Measurements from ENCODE around the gene PCP4L1. TPM values are rescaled to one million over a fixed set of nuclear protein-coding genes. Genes with fewer than 3 reads are reported as not detected.

Gene PCP4L1
- total RNA-seq, 1 donor from 2014 or later, result 8.2 TPM

DNA sequence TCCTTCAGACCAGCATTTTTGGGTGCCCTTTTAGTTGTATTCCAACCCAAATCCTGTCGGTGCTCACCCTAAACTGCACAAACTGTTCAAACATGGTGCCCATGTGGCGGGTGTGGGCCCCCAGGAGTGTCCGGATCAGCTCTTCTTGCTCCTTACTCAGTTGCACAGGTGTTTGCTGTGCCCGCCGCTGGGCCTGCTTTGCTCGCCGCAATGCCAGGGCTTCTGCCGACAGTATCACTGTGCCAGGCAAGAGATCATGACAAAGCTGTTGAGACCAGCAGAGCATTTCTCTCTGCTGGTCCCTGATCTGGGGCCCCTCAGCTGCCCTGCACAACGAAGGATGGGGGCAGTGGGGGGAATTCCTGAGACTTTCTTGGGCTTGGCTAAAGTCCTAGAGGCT lies 25.4 kb upstream of the PCP4L1 start:
- Histone ChIP-seq H3K4me3 (no peak overlapping the region), H3K9me3 (no peaks in the 10 kb centered on the region), H3K36me3 (peaks cover 19% of the 10 kb centered on the region), H3K4me1 (no peaks in the 10 kb centered on the region), H3K27me3 (no peaks in the 10 kb centered on the region), H3K27ac (no peak overlapping the region)
- ATAC-seq (no peak), DNase-seq (no peak)
- intact Hi-C loops (cut with DNase I), result no loop called here
- TF ChIP-seq, protein P1, sequence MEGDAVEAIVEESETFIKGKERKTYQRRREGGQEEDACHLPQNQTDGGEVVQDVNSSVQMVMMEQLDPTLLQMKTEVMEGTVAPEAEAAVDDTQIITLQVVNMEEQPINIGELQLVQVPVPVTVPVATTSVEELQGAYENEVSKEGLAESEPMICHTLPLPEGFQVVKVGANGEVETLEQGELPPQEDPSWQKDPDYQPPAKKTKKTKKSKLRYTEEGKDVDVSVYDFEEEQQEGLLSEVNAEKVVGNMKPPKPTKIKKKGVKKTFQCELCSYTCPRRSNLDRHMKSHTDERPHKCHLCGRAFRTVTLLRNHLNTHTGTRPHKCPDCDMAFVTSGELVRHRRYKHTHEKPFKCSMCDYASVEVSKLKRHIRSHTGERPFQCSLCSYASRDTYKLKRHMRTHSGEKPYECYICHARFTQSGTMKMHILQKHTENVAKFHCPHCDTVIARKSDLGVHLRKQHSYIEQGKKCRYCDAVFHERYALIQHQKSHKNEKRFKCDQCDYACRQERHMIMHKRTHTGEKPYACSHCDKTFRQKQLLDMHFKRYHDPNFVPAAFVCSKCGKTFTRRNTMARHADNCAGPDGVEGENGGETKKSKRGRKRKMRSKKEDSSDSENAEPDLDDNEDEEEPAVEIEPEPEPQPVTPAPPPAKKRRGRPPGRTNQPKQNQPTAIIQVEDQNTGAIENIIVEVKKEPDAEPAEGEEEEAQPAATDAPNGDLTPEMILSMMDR (IDR thresholded peaks at IDR 0.05), result no peak

DNA sequence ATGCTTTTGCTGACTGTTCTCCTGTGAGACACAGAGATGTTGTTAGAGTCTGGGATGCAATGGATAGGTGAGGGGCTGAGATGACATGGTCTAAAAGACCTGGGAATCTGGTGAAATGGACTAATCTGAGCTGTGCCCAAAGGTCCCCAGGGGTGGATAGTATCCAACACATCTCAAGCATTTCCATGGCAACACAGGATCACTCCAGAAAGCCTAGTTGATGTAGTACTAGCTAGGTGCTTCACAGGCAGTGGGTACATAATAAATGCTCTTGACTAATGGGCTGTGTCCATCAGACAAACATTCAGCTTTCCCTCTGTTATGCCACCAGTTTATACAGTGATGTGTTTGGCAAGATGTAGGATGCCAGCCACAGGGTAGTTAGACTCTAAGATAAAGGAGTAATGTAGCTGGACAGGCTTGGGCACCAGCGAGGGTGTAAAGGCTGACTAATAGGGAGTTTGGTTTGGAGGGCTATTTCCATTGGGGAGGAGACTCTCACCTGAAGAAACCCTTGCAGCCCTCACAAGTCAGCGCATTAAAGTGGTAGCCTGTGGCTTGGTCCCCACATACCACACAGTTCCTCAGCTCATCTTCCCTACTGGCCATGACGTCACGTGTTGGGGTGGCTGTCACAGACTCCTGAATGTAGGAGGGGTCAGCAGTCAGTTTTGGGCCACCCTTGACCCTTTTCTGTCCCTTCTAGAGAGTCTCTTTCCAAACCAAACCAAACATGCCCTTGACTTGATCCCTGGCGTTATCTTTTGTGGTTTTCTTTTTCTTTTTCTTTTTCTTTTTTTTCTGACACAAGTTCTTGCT lies 22.4 kb upstream of the PCP4L1 start:
- no peaks in the 10 kb centered on the region for H3K9me3 ChIP-seq
- intact Hi-C loops (cut with DNase I), result no loop called here
- DNase-seq, result no peak
- no peak overlapping the region for H3K4me3 ChIP-seq
- no peak for ATAC-seq
- H3K27ac ChIP-seq, result no peak overlapping the region
- TF ChIP-seq, protein P1 (IDR thresholded peaks at IDR 0.05), result no peak
- no peaks in the 10 kb centered on the region for H3K36me3 ChIP-seq
- no peaks in the 10 kb centered on the region for H3K4me1 ChIP-seq
- no peaks in the 10 kb centered on the region for H3K27me3 ChIP-seq

DNA sequence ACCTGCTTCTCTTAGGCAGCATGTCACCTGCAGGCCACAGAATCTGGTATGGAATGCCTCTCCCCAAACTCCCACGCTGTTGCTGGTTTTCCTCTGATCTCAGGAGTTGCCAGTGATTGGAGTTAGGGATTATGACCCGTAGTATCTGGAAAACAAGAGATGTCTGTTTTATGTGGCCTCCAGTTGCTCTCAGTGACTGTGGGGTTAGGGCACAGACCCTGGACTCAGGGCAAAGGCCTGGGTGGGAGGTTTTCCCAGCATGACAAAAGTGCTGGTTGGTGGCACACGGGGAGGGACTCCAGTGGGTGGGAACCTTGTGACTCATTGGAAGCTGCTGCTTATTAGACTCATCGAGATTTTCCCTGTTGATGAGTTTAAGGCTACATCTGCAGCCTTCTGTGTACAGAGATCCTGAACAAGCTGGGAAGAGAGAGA lies 20.5 kb upstream of the PCP4L1 start, which contains the start of gene NR1I3:
Gene NR1I3, minus strand, starts transcription at position 165 of the 435 bp plus-strand sequence. CDS start 1,638 bp downstream, outside the sequence.
- no peaks in the 10 kb centered on the region for H3K36me3 ChIP-seq
- TF ChIP-seq, protein P1 (IDR thresholded peaks at IDR 0.05), result no peak
- no peak for DNase-seq
- H3K4me3 ChIP-seq, result no peak within 1 kb of the TSS
- no peaks in the 10 kb centered on the region for H3K9me3 ChIP-seq
- intact Hi-C loops (cut with DNase I), result no loop called here
- H3K4me1 ChIP-seq, result no peaks in the 10 kb centered on the region
- ATAC-seq, result no peak
- H3K27ac ChIP-seq, result no peak within 1 kb of the TSS
- no peaks in the 10 kb centered on the region for H3K27me3 ChIP-seq

DNA sequence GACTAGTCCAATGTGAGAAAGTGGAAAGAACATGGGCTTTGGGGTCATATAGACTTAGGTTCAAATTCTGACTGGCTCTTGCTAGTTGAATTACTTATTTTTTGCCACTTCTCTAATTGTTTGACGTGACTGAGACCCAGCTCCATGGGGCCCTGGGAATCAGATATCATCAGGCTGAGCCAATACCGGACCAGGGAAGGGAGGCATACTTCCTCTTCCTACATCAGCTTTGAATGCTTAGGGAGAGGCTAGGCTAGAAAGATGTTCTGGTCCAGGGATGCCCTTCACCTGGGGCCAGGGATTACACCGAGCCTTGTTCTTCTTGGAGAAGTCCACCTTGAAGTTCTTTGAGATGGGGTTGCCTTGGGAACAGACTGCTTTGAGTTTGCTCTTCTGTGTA lies 16.9 kb upstream of the PCP4L1 start:
- H3K4me3 ChIP-seq, result no peak overlapping the region
- DNase-seq (no peak), ATAC-seq (no peak)
- no peaks in the 10 kb centered on the region for H3K4me1 ChIP-seq
- H3K27ac ChIP-seq, result no peak overlapping the region
- H3K36me3 ChIP-seq, result no peaks in the 10 kb centered on the region
- intact Hi-C loops (cut with DNase I), result no loop called here
- TF ChIP-seq, protein P1 (IDR thresholded peaks at IDR 0.05), result no peak
- no peaks in the 10 kb centered on the region for H3K27me3 ChIP-seq
- no peaks in the 10 kb centered on the region for H3K9me3 ChIP-seq

DNA sequence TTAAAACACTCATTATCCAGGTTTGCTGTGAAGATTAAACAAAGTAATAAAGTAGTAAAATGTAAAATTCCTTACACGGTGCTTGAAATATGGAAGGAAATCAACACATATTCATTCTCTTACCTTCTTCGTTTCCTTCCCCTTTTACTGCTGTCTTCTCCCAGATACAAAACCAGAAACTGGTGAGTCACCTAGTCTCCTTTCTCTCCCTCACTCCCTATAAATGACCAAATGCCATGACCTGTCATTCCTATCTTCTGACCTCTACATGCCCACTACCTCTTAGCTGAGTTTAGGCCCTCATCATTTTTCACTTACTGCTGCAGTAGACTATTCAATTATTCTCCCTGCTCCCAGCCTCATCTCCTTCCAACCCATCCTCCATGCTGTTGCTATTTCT lies 16.2 kb upstream of the PCP4L1 start:
- ATAC-seq (no peak), DNase-seq (no peak)
- H3K9me3 ChIP-seq, result no peaks in the 10 kb centered on the region
- no peak overlapping the region for H3K27ac ChIP-seq
- no peaks in the 10 kb centered on the region for H3K4me1 ChIP-seq
- H3K36me3 ChIP-seq, result no peaks in the 10 kb centered on the region
- intact Hi-C loops (cut with DNase I), result no loop called here
- H3K27me3 ChIP-seq, result no peaks in the 10 kb centered on the region
- TF ChIP-seq, protein P1 (IDR thresholded peaks at IDR 0.05), result no peak
- no peak overlapping the region for H3K4me3 ChIP-seq
